Fibroblast of the aortic adventitia (primary cell): ENCODE data around the gene TREX2. TPM values are rescaled to one million over a fixed set of nuclear protein-coding genes. Genes with fewer than 3 reads are reported as not detected.

Source experiments
- DNase-seq: peaks from one replicate; pipeline ENCODE4 v3.0.0-alpha.2; 2010; ENCODE audit warnings: low read depth
- H3K4me3 ChIP-seq: 2 replicates; pipeline ENCODE4 v1.5.1; 2011; ENCODE audit warnings: low read depth, mild to moderate bottlenecking, control low read depth, low read length, moderate library complexity
- CTCF ChIP-seq: IDR thresholded peaks from 2 replicates; pipeline ENCODE4 v1.5.1; 2011; ENCODE audit warnings: mild to moderate bottlenecking, low read length, control low read depth, inconsistent platforms; ENCODE audit not compliant: insufficient read depth
- total RNA-seq: library from RNA; depleted of rRNA; stranded (reverse); fragments of >200 nt; gene quantifications from 2 replicates; pipeline ENCODE4 v1.2.3, GENCODE V29; 2012; ENCODE audit warnings: low replicate concordance

Gene TREX2
- total RNA-seq, 1 donor: 1.3 TPM

- TF ChIP-seq CTCF: no peak
- peak; percentile 74 for DNase-seq
- H3K4me3 ChIP-seq: no peak overlapping the region
Observed at GRCh38 chrX:153476666-153477363, 31.0 kb upstream of the TREX2 start.

GRCh38 chrX:153475751-153476281 is 30.0 kb upstream of the TREX2 start:
- DNase-seq: no peak
- TF ChIP-seq CTCF: no peak
- H3K4me3 ChIP-seq: no peak overlapping the region

- DNase-seq: no peak
- no peak overlapping the region for H3K4me3 ChIP-seq
- TF ChIP-seq CTCF: no peak
Observed at GRCh38 chrX:153475271-153475670, 29.4 kb upstream of the TREX2 start.

- TF ChIP-seq CTCF: no peak
- peak overlapping the region; percentile 17 for H3K4me3 ChIP-seq
- peak; percentile 52 for DNase-seq
Observed at GRCh38 chrX:153474718-153475117, 28.9 kb upstream of the TREX2 start.

GRCh38 chrX:153474266-153474665 is 28.4 kb upstream of the TREX2 start:
- no peak for TF ChIP-seq CTCF
- H3K4me3 ChIP-seq: no peak overlapping the region
- DNase-seq: no peak

GRCh38 chrX:153473126-153473525 is 27.3 kb upstream of the TREX2 start:
- DNase-seq: no peak
- H3K4me3 ChIP-seq: no peak overlapping the region
- no peak for TF ChIP-seq CTCF

GRCh38 chrX:153471663-153472280 is 25.9 kb upstream of the TREX2 start:
- DNase-seq: peak; percentile 39
- H3K4me3 ChIP-seq: no peak overlapping the region
- TF ChIP-seq CTCF: no peak
